ENCODE results near the gene DLGAP1. TPM values are rescaled to one million over a fixed set of nuclear protein-coding genes. Genes with fewer than 3 reads are reported as not detected.

The DLGAP1 gene
- total RNA-seq, 1 experiment from 2014 or later = 23.2 TPM

- Histone ChIP-seq H3K18ac (ENCODE audit: insufficient read length, low read depth, low read length) (peak overlapping the region; percentile 54), H4K91ac (ENCODE audit: insufficient read length, low read depth, low read length) (no peak overlapping the region), H3K79me2 (ENCODE audit: insufficient read depth, low read length) (no peaks in the 10 kb centered on the region), H3K56ac (ENCODE audit: insufficient read length, low read depth, low read length) (no peak overlapping the region), H3K23ac (ENCODE audit: insufficient read length, low read depth, low read length) (no peak overlapping the region), H2BK20ac (ENCODE audit: low read depth, low read length, poor library complexity, severe bottlenecking) (no peak overlapping the region), H2BK12ac (ENCODE audit: insufficient read length, low read depth, low read length) (no peak overlapping the region), H2AFZ (ENCODE audit: low read length) (no peak overlapping the region), H3K9ac (ENCODE audit: extremely low read depth, insufficient read length, low read length) (peak overlapping the region; percentile 8), H3K4ac (ENCODE audit: low read depth, low read length) (no peak overlapping the region; the same call in 1 of the 2 replicates), H2AK5ac (ENCODE audit: insufficient read length, low read length) (no peak overlapping the region), H3K9me3 (ENCODE audit: control insufficient read depth, low read depth, low read length) (no peaks in the 10 kb centered on the region), H2BK120ac (ENCODE audit: low read depth, low read length, poor library complexity, severe bottlenecking) (no peak overlapping the region), H3K79me1 (ENCODE audit: insufficient read depth, low read depth, low read length, poor library complexity, severe bottlenecking) (peaks cover 2% of the 10 kb centered on the region), H4K5ac (ENCODE audit: insufficient read length, low read depth, low read length) (peak overlapping the region; percentile 69), H3T11ph (ENCODE audit: low read length) (no peak overlapping the region), H3K14ac (ENCODE audit: insufficient read depth, low read length) (peak overlapping the region; percentile 32; the same call in 1 of the 2 replicates), H3K27me3 (ENCODE audit: insufficient read depth, low read length) (no peaks in the 10 kb centered on the region), H2BK15ac (ENCODE audit: low read depth, low read length) (no peak overlapping the region), H4K8ac (replicated peaks; ENCODE audit: insufficient read length, low read depth, low read length) (no peak overlapping the region), H3K27ac (ENCODE audit: insufficient read length, low read depth, low read length) (peak overlapping the region; percentile 75), H3K4me1 (ENCODE audit: insufficient read depth, low read length) (peaks cover 29% of the 10 kb centered on the region), H4K20me1 (ENCODE audit: control insufficient read depth, insufficient read depth, insufficient read length) (no peaks in the 10 kb centered on the region), H3K4me2 (ENCODE audit: insufficient read depth, insufficient read length, low read length) (no peak overlapping the region), H3K23me2 (ENCODE audit: insufficient read length, low read depth, low read length, poor library complexity, severe bottlenecking) (no peaks in the 10 kb centered on the region), H2BK5ac (ENCODE audit: insufficient read length, low read length) (peak overlapping the region; percentile 43)
- peak; percentile 40 for DNase-seq
- no peaks in the 10 kb centered on the region for H3K9me3 Mint-ChIP-seq
- TF ChIP-seq, protein P1, sequence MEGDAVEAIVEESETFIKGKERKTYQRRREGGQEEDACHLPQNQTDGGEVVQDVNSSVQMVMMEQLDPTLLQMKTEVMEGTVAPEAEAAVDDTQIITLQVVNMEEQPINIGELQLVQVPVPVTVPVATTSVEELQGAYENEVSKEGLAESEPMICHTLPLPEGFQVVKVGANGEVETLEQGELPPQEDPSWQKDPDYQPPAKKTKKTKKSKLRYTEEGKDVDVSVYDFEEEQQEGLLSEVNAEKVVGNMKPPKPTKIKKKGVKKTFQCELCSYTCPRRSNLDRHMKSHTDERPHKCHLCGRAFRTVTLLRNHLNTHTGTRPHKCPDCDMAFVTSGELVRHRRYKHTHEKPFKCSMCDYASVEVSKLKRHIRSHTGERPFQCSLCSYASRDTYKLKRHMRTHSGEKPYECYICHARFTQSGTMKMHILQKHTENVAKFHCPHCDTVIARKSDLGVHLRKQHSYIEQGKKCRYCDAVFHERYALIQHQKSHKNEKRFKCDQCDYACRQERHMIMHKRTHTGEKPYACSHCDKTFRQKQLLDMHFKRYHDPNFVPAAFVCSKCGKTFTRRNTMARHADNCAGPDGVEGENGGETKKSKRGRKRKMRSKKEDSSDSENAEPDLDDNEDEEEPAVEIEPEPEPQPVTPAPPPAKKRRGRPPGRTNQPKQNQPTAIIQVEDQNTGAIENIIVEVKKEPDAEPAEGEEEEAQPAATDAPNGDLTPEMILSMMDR (conservative IDR thresholded peaks at IDR 0.05) = no peak
- H3K4me3 Mint-ChIP-seq = peak overlapping the region in 1 of 2 experiments; percentile 45; a peak in 2 of 5 replicates
- peaks cover 82 to 84% of the 10 kb centered on the region in 2 experiments for H3K4me1 Mint-ChIP-seq
- H3K36me3 Mint-ChIP-seq (ENCODE audit: insufficient read depth in 1 of 3, low read depth in 3 of 3) = peaks cover 3 to 4% (median 3%) of the 10 kb centered on the region in 3 experiments; a peak in 3 of 7 replicates
- WGBS (ENCODE audit: extremely low coverage, insufficient read length, low lambda C conversion rate) = no CpG with 5 or more reads among the region's 6 CpGs
- H3K27me3 Mint-ChIP-seq (ENCODE audit: low read depth) = no peaks in the 10 kb centered on the region; the same call in 1 of the 2 replicates
- peak overlapping the region; percentile 94 to 98 (median 96) for H3K27ac Mint-ChIP-seq
Observed at GRCh38 chr18:4125627-4126230, 329.4 kb downstream of the DLGAP1 start.
